AG20443 (cell line): ENCODE results near the gene MRPL21.
A peak's percentile ranks its signal among the peaks of the same experiment; 100 is the strongest.

Experiments used
- DNase-seq: peaks from one replicate; pipeline ENCODE4 v3.0.0; 2012; ENCODE audit warnings: low spot score, mixed read lengths

The MRPL21 gene

GRCh38 chr11:68903288-68904247 is at the start of gene MRPL21, which contains the start of gene IGHMBP2:
Gene MRPL21, minus strand, starts transcription at chr11:68903832. Its CDS starts 22 bp downstream, at chr11:68903810.
Gene IGHMBP2, plus strand, starts transcription at chr11:68903891. Its CDS starts 62 bp downstream, at chr11:68903953.
- DNase-seq, result peak; percentile 97

GRCh38 chr11:68950762-68951161 is 47.1 kb upstream of the MRPL21 start:
- no peak for DNase-seq

- peak; percentile 56 for DNase-seq
These were observed 46.6 kb upstream of the MRPL21 start for GRCh38 chr11:68950270-68950669.

- no peak for DNase-seq
These were observed 45.3 kb upstream of the MRPL21 start for GRCh38 chr11:68948935-68949334.

GRCh38 chr11:68948496-68948895 is 44.9 kb upstream of the MRPL21 start:
- no peak for DNase-seq

- DNase-seq, result no peak
These were observed 43.5 kb upstream of the MRPL21 start for GRCh38 chr11:68947151-68947550.

GRCh38 chr11:68946416-68947090 is 42.9 kb upstream of the MRPL21 start:
- DNase-seq, result peak; percentile 92

- no peak for DNase-seq
These were observed 39.2 kb upstream of the MRPL21 start for GRCh38 chr11:68942751-68943271.

- DNase-seq, result peak; percentile 43
These were observed 38.5 kb upstream of the MRPL21 start for GRCh38 chr11:68942095-68942620.

GRCh38 chr11:68941324-68942094 is 37.9 kb upstream of the MRPL21 start:
- DNase-seq, result no peak

GRCh38 chr11:68940651-68941323 is 37.2 kb upstream of the MRPL21 start:
- DNase-seq, result no peak

- DNase-seq, result no peak
These were observed 36.2 kb upstream of the MRPL21 start for GRCh38 chr11:68939583-68940555.

GRCh38 chr11:68938816-68939582 is 35.4 kb upstream of the MRPL21 start:
- DNase-seq, result no peak

GRCh38 chr11:68938088-68938487 is 34.5 kb upstream of the MRPL21 start:
- no peak for DNase-seq

GRCh38 chr11:68936676-68937620 is 33.3 kb upstream of the MRPL21 start:
- DNase-seq, result no peak

- no peak for DNase-seq
These were observed 32.7 kb upstream of the MRPL21 start for GRCh38 chr11:68936358-68936636.

GRCh38 chr11:68935516-68936357 is 32.1 kb upstream of the MRPL21 start:
- DNase-seq, result no peak
